ENCODE results near the gene ABCC11. TPM values are rescaled to one million over a fixed set of nuclear protein-coding genes. Genes with fewer than 3 reads are reported as not detected.

ABCC11 gene
- total RNA-seq, 1 experiment from 2014 or later, result 0.83 TPM

- POLR2A ChIA-PET (ENCODE audit: unreplicated experiment), result no interaction called here
- Histone ChIP-seq H2AFZ (no peak overlapping the region), H4K20me1 (ENCODE audit: insufficient read depth) (no peaks in the 10 kb centered on the region), H3K9me2 (ENCODE audit: insufficient read depth) (no peaks in the 10 kb centered on the region), H3K79me2 (ENCODE audit: low read depth) (no peaks in the 10 kb centered on the region), H3K27ac (no peak overlapping the region), H3K4me2 (no peak overlapping the region), H3K36me3 (ENCODE audit: low read depth) (no peaks in the 10 kb centered on the region), H3K4me1 (replicated peaks; ENCODE audit: insufficient read depth) (no peaks in the 10 kb centered on the region), H3F3A (ENCODE audit: insufficient read depth, low read depth) (no peaks in the 10 kb centered on the region), H3K9me3 (ENCODE audit: insufficient read depth, low read depth) (no peaks in the 10 kb centered on the region), H3K27me3 (ENCODE audit: insufficient read depth, low read depth) (no peaks in the 10 kb centered on the region), H3K4me3 (no peak overlapping the region)
- TF ChIP-seq EZH2 (IDR thresholded peaks at IDR 0.05; ENCODE audit: low read depth) (no peak), CTCF (conservative IDR thresholded peaks at IDR 0.05) (no peak)
- no TSS peak for BruUV-seq (replicated peaks)
- CTCF ChIA-PET, result no interaction called here
- DNase-seq, result no peak
- intact Hi-C loops (cut with micrococcal nuclease; ENCODE audit: unreplicated experiment), result no loop called here
Observed at GRCh38 chr16:48180868-48181480, 66.4 kb downstream of the ABCC11 start.

GRCh38 chr16:48176635-48177408 is 70.5 kb downstream of the ABCC11 start:
- Histone ChIP-seq H3F3A (ENCODE audit: insufficient read depth, low read depth) (no peaks in the 10 kb centered on the region), H4K20me1 (ENCODE audit: insufficient read depth) (no peaks in the 10 kb centered on the region), H3K36me3 (ENCODE audit: low read depth) (no peaks in the 10 kb centered on the region), H3K9me3 (ENCODE audit: insufficient read depth, low read depth) (no peaks in the 10 kb centered on the region), H3K79me2 (ENCODE audit: low read depth) (no peaks in the 10 kb centered on the region), H3K4me2 (no peak overlapping the region), H3K27ac (no peak overlapping the region), H2AFZ (no peak overlapping the region), H3K4me3 (no peak overlapping the region), H3K4me1 (replicated peaks; ENCODE audit: insufficient read depth) (no peaks in the 10 kb centered on the region), H3K9me2 (ENCODE audit: insufficient read depth) (no peaks in the 10 kb centered on the region), H3K27me3 (ENCODE audit: insufficient read depth, low read depth) (no peaks in the 10 kb centered on the region)
- ChIA-PET POLR2A (ENCODE audit: unreplicated experiment) (no interaction called here), CTCF (no interaction called here)
- intact Hi-C loops (cut with micrococcal nuclease; ENCODE audit: unreplicated experiment), result no loop called here
- BruUV-seq (replicated peaks), result no TSS peak
- TF ChIP-seq CTCF (conservative IDR thresholded peaks at IDR 0.05), result no peak
- TF ChIP-seq EZH2 (IDR thresholded peaks at IDR 0.05; ENCODE audit: low read depth), result no peak
- DNase-seq, result no peak

- ChIA-PET POLR2A (ENCODE audit: unreplicated experiment) (no interaction called here), CTCF (no interaction called here)
- no peak for DNase-seq
- Histone ChIP-seq H3K9me2 (ENCODE audit: insufficient read depth) (no peaks in the 10 kb centered on the region), H3K36me3 (ENCODE audit: low read depth) (no peaks in the 10 kb centered on the region), H3K4me3 (no peak overlapping the region), H3K4me1 (replicated peaks; ENCODE audit: insufficient read depth) (no peaks in the 10 kb centered on the region), H3K27ac (no peak overlapping the region), H3K4me2 (no peak overlapping the region), H3K27me3 (ENCODE audit: insufficient read depth, low read depth) (no peaks in the 10 kb centered on the region), H2AFZ (no peak overlapping the region), H3K79me2 (ENCODE audit: low read depth) (no peaks in the 10 kb centered on the region), H3F3A (ENCODE audit: insufficient read depth, low read depth) (no peaks in the 10 kb centered on the region), H4K20me1 (ENCODE audit: insufficient read depth) (no peaks in the 10 kb centered on the region), H3K9me3 (ENCODE audit: insufficient read depth, low read depth) (no peaks in the 10 kb centered on the region)
- TF ChIP-seq CTCF (conservative IDR thresholded peaks at IDR 0.05) (no peak), EZH2 (IDR thresholded peaks at IDR 0.05; ENCODE audit: low read depth) (no peak)
- no TSS peak for BruUV-seq (replicated peaks)
- intact Hi-C loops (cut with micrococcal nuclease; ENCODE audit: unreplicated experiment), result no loop called here
Observed at GRCh38 chr16:48173889-48174288, 73.5 kb downstream of the ABCC11 start.
